B cell (primary cell): ENCODE results near the gene SPATA2. TPM values are rescaled to one million over a fixed set of nuclear protein-coding genes. Genes with fewer than 3 reads are reported as not detected.

Experiments used
- ATAC-seq: fragments of 200-7000 bp; cut with Tn5 transposase; one replicate; pipeline ENCODE4 v1.10.0; 2021; ENCODE audit warnings: low read depth, mild to moderate bottlenecking, moderate number of reproducible peaks, moderate library complexity
- CTCF ChIA-PET: fragments of 350-600 bp; sonication (Branson Sonifier 250); formaldehyde crosslinking; loops from one replicate; lab custom pipeline; 2021; ENCODE audit warnings: antibody characterized with exemption, inconsistent platforms; lab: Charles Lee
- POLR2A ChIA-PET: fragments of 350-600 bp; sonication (Branson Sonifier 250); formaldehyde crosslinking; loops from one replicate; lab custom pipeline; 2021; ENCODE audit warnings: antibody characterized with exemption; lab: Charles Lee
- DNase-seq: peaks from one replicate; pipeline ENCODE4 v3.0.0; 2013
- H2AFZ ChIP-seq: 2 replicates; pipeline ENCODE4 v1.6.1; 2012; ENCODE audit warnings: mild to moderate bottlenecking, low read depth, low read length; ENCODE audit not compliant: insufficient read depth, poor library complexity, severe bottlenecking
- H3K27ac ChIP-seq, 2 donors: 1 replicate in 1 of 2; 2 replicates in 1 of 2; pipeline ENCODE4 v1.5.1; 2012 to 2013; ENCODE audit warnings: low read length in 2 of 2, mild to moderate bottlenecking in 2 of 2, moderate library complexity in 1 of 2
- H3K27me3 ChIP-seq, 4 experiments: fragments of 200-600 bp in 1 of 4; sonication (generic) in 1 of 4; replicated peaks in 1 of 4; 1 replicate in 2 of 4; 2 replicates in 2 of 4; pipeline versions ENCODE4 v1.6.1 to v1.7.0; 2013 to 2016; ENCODE audit warnings: low read length in 3 of 4, mild to moderate bottlenecking in 2 of 4, mixed read lengths in 1 of 4, moderate library complexity in 1 of 4; ENCODE audit not compliant: insufficient read depth in 4 of 4, control insufficient read depth in 3 of 4; ENCODE audit errors: control extremely low read depth in 1 of 4
- H3K36me3 ChIP-seq, 2 experiments: replicated peaks in 1 of 2; 1 replicate in 1 of 2; 2 replicates in 1 of 2; pipeline versions ENCODE4 v1.6.1 to v1.7.1; 2013; ENCODE audit warnings: low read length in 1 of 2; ENCODE audit not compliant: insufficient read depth in 2 of 2, control insufficient read depth in 1 of 2; ENCODE audit errors: control extremely low read depth in 1 of 2, extremely low read depth in 1 of 2
- H3K4me1 ChIP-seq, 2 donors: fragments of 200-600 bp in 1 of 2; sonication (generic) in 1 of 2; 1 replicate in 1 of 2; 2 replicates in 1 of 2; pipeline versions ENCODE4 v1.5.1 to v1.6.1; 2013 to 2017; ENCODE audit warnings: low read length in 2 of 2; ENCODE audit not compliant: control insufficient read depth in 2 of 2, insufficient read depth in 2 of 2
- H3K4me2 ChIP-seq: replicated peaks from 2 replicates; pipeline ENCODE3; 2012; ENCODE audit warnings: mild to moderate bottlenecking, low read depth, low read length; ENCODE audit not compliant: poor library complexity, severe bottlenecking
- H3K4me3 ChIP-seq, 5 experiments: fragments of 200-600 bp in 1 of 5; sonication (generic) in 1 of 5; 1 replicate in 3 of 5; 2 replicates in 2 of 5; pipeline versions ENCODE4 v1.5.1 to v1.7.0; 2011 to 2016; ENCODE audit warnings: low read length in 4 of 5, mild to moderate bottlenecking in 4 of 5, low read depth in 2 of 5, control low read depth in 1 of 5, moderate library complexity in 1 of 5; ENCODE audit not compliant: insufficient read depth in 1 of 5; ENCODE audit errors: control extremely low read depth in 1 of 5, extremely low read depth in 1 of 5
- H3K79me2 ChIP-seq: fragments of 200-600 bp; sonication (generic); one replicate; pipeline ENCODE4 v1.6.0; 2016; ENCODE audit warnings: low read length; ENCODE audit not compliant: control insufficient read depth, insufficient read depth
- H3K9ac ChIP-seq: fragments of 200-600 bp; sonication (generic); 2 replicates; pipeline ENCODE4 v1.6.1; 2017; ENCODE audit warnings: mild to moderate bottlenecking, low read length, moderate library complexity
- H3K9me3 ChIP-seq, 3 donors: one replicate each; pipeline versions ENCODE4 v1.6.1 to v1.7.1; 2013; ENCODE audit warnings: low read length in 2 of 3; ENCODE audit not compliant: control insufficient read depth in 2 of 3, insufficient read depth in 1 of 3; ENCODE audit errors: control extremely low read depth in 1 of 3
- H4K20me1 ChIP-seq: 2 replicates; pipeline ENCODE4 v1.6.0; 2012; ENCODE audit warnings: mild to moderate bottlenecking, low read length; ENCODE audit not compliant: insufficient read depth, control insufficient read depth, poor library complexity, severe bottlenecking
- H3K27ac Mint-ChIP-seq: one replicate; pipeline ENCODE4 v1.8.0; 2021; ENCODE audit warnings: mixed read lengths
- H3K27me3 Mint-ChIP-seq: one replicate; pipeline ENCODE4 v1.8.0; 2021; ENCODE audit warnings: mixed read lengths
- H3K4me1 Mint-ChIP-seq: one replicate; pipeline ENCODE4 v1.8.0; 2021; ENCODE audit warnings: mixed read lengths
- H3K4me3 Mint-ChIP-seq: one replicate; pipeline ENCODE4 v1.8.0; 2021; ENCODE audit warnings: mixed read lengths
- H3K9me3 Mint-ChIP-seq: one replicate; pipeline ENCODE4 v1.8.0; 2022; ENCODE audit warnings: mixed read lengths; ENCODE audit not compliant: insufficient read depth
- CTCF ChIP-seq: fragments of 200-600 bp; IDR thresholded peaks from one replicate; pipeline ENCODE4 v1.8.0; 2022; ENCODE audit warnings: antibody characterized with exemption, mild to moderate bottlenecking
- EZH2 ChIP-seq: IDR thresholded peaks from 2 replicates; pipeline ENCODE4 v1.6.1; 2012; ENCODE audit warnings: borderline replicate concordance, low read depth, mild to moderate bottlenecking, moderate library complexity, low read length; ENCODE audit not compliant: insufficient read depth, poor library complexity, severe bottlenecking
- WGBS: methylation state at CpG from one replicate; pipeline ENCODE4 v1.1.5; 2013; ENCODE audit warnings: missing lambda C conversion rate; ENCODE audit not compliant: insufficient coverage; 5-methylcytosine and 5-hydroxymethylcytosine counted together
- intact Hi-C: fragments of 100-400 bp; cut with micrococcal nuclease; formaldehyde crosslinking; loops from one replicate; pipeline ENCODE4 v1.10.0; 2022
- polyA plus RNA-seq: library from polyadenylated mRNA; depleted of rRNA; stranded (reverse); fragments of >200 nt; gene quantifications from 2 replicates; pipeline ENCODE4 v1.2.3, GENCODE V29; 2012
- total RNA-seq, 2 donors: library from RNA; stranded (reverse); fragments of 120-200 nt in 1 of 2; gene quantifications; 1 replicate in 1 of 2; 2 replicates in 1 of 2; pipeline versions ENCODE4 v1.2.3 to v1.2.4, GENCODE V29; 2013 to 2022

The SPATA2 gene
- total and polyA plus RNA-seq, 2 donors (not counting 1 experiment from before 2014, with no cell fraction given) = 10.7 to 20.0 TPM

GRCh38 chr20:49893242-49894072 lies 21.9 kb downstream of the SPATA2 start:
- Mint-ChIP-seq H3K27me3 (no peaks in the 10 kb centered on the region), H3K9me3 (no peaks in the 10 kb centered on the region), H3K4me1 (peaks cover 14% of the 10 kb centered on the region), H3K27ac (no peak overlapping the region), H3K4me3 (peak overlapping the region; percentile 24)
- H2AFZ ChIP-seq = no peak overlapping the region
- ChIA-PET CTCF (interaction anchor here (0.5 to 1.7 kb wide), 6 partner anchors 16 to 283 kb away, joined by 3 to 4 read pairs (median 4); no protein-coding TSS in a partner anchor), POLR2A (no interaction called here)
- TF ChIP-seq EZH2 = no peak
- no peak for TF ChIP-seq CTCF
- peak overlapping the region; percentile 16 for H3K4me2 ChIP-seq
- H3K4me3 ChIP-seq = no peak overlapping the region
- WGBS = 89% methylated on average over 8 of the region's 12 CpGs
- DNase-seq (no peak), ATAC-seq (no peak)
- peaks cover 3% of the 10 kb centered on the region for H3K79me2 ChIP-seq
- H3K9ac ChIP-seq = no peak overlapping the region
- H3K27ac ChIP-seq = no peak overlapping the region
- H3K9me3 ChIP-seq = no peaks in the 10 kb centered on the region
- H3K4me1 ChIP-seq = peaks cover 0 to 10% of the 10 kb centered on the region in 2 donors
- no peaks in the 10 kb centered on the region for H3K27me3 ChIP-seq
- H3K36me3 ChIP-seq = peaks cover 0 to 21% of the 10 kb centered on the region in 2 experiments
- H4K20me1 ChIP-seq = no peaks in the 10 kb centered on the region
- intact Hi-C loops = loop anchor here (5.0 kb wide), 1 partner anchor 506 kb away; no protein-coding TSS in a partner anchor

- Histone ChIP-seq H2AFZ (no peak overlapping the region), H4K20me1 (no peaks in the 10 kb centered on the region), H3K27me3 (no peaks in the 10 kb centered on the region), H3K4me3 (no peak overlapping the region), H3K36me3 (peaks cover 0 to 26% of the 10 kb centered on the region in 2 experiments), H3K9me3 (no peaks in the 10 kb centered on the region), H3K9ac (no peak overlapping the region), H3K4me1 (peaks cover 0 to 10% of the 10 kb centered on the region in 2 donors), H3K79me2 (peaks cover 3% of the 10 kb centered on the region), H3K4me2 (no peak overlapping the region), H3K27ac (no peak overlapping the region)
- ChIA-PET CTCF (interaction anchor here (1.1 to 1.6 kb wide), 3 partner anchors 38 to 281 kb away, joined by 3 read pairs; no protein-coding TSS in a partner anchor), POLR2A (no interaction called here)
- no peak for ATAC-seq
- intact Hi-C loops = loop anchor here (5.0 kb wide), 1 partner anchor 506 kb away; no protein-coding TSS in a partner anchor
- Mint-ChIP-seq H3K27ac (no peak overlapping the region), H3K9me3 (no peaks in the 10 kb centered on the region), H3K4me1 (peaks cover 15% of the 10 kb centered on the region), H3K4me3 (no peak overlapping the region), H3K27me3 (no peaks in the 10 kb centered on the region)
- DNase-seq = no peak
- 89% methylated on average over 5 of the region's 11 CpGs for WGBS
- no peak for TF ChIP-seq CTCF
- no peak for TF ChIP-seq EZH2
Observed at GRCh38 chr20:49892817-49893216, 22.5 kb downstream of the SPATA2 start.
